AG04449 (cell line): ENCODE data around the gene MYO1B.

Source experiments
- CTCF ChIA-PET: fragments of 350-600 bp; formaldehyde crosslinking; extraction: SDS; loops from one replicate; lab custom pipeline; 2021; ENCODE audit warnings: antibody characterized with exemption; lab: Yijun Ruan, JAX
- POLR2A ChIA-PET: fragments of 400-600, 350-600 bp; formaldehyde crosslinking; extraction: SDS; loops from one replicate; lab custom pipeline; 2020; ENCODE audit warnings: antibody characterized with exemption, inconsistent platforms; lab: Yijun Ruan, JAX
- DNase-seq: peaks from one replicate; pipeline ENCODE4 v3.0.0-alpha.2; 2010; ENCODE audit warnings: low read depth, low spot score
- H3K4me3 ChIP-seq: 2 replicates; pipeline ENCODE4 v1.5.1; 2011; ENCODE audit warnings: low read depth, mild to moderate bottlenecking, control low read depth, low read length
- CTCF ChIP-seq: IDR thresholded peaks from one replicate; pipeline ENCODE4 v1.5.1; 2011; ENCODE audit warnings: mild to moderate bottlenecking, moderate library complexity, low read length, control low read depth, inconsistent platforms; ENCODE audit not compliant: insufficient read depth; ENCODE audit errors: missing control alignments

Gene MYO1B

GRCh38 chr2:191316246-191316994 lies 71.2 kb downstream of the MYO1B start:
- H3K4me3 ChIP-seq = no peak overlapping the region
- CTCF ChIA-PET = interaction anchor here (1.1 to 1.7 kb wide), 2 partner anchors 12 to 147 kb away, joined by 3 to 4 read pairs; no protein-coding TSS in a partner anchor
- POLR2A ChIA-PET = no interaction called here
- no peak for DNase-seq
- TF ChIP-seq CTCF = no peak

- CTCF ChIA-PET = interaction anchor here (0.9 to 3.8 kb wide), 2 partner anchors 9 to 11 kb away, joined by 3 to 11 read pairs; no protein-coding TSS in a partner anchor
- no peak for TF ChIP-seq CTCF
- no peak overlapping the region for H3K4me3 ChIP-seq
- no peak for DNase-seq
- POLR2A ChIA-PET = interaction anchor here (0.8 to 1.0 kb wide), 2 partner anchors 15 to 37 kb away, joined by 3 to 4 read pairs; no protein-coding TSS in a partner anchor
Observed at GRCh38 chr2:191318037-191318728, 73.0 kb downstream of the MYO1B start.

GRCh38 chr2:191318729-191319078 lies 73.5 kb downstream of the MYO1B start:
- ChIA-PET POLR2A (interaction anchor here (0.8 to 1.0 kb wide), 2 partner anchors 15 to 37 kb away, joined by 3 to 4 read pairs; no protein-coding TSS in a partner anchor), CTCF (interaction anchor here (0.9 to 3.8 kb wide), 3 partner anchors 10 to 268 kb away, joined by 3 to 11 read pairs (median 3); no protein-coding TSS in a partner anchor)

GRCh38 chr2:191319186-191319585 lies 74.0 kb downstream of the MYO1B start:
- POLR2A ChIA-PET = interaction anchor here (0.8 to 1.0 kb wide), 2 partner anchors 16 to 36 kb away, joined by 3 to 4 read pairs; no protein-coding TSS in a partner anchor
- no peak overlapping the region for H3K4me3 ChIP-seq
- DNase-seq = no peak
- no peak for TF ChIP-seq CTCF
- CTCF ChIA-PET = interaction anchor here (0.9 to 3.8 kb wide), 3 partner anchors 10 to 268 kb away, joined by 3 to 11 read pairs (median 3); no protein-coding TSS in a partner anchor

More at GRCh38 chr2:191318729-191319078, 73.5 kb downstream of the MYO1B start:
- TF ChIP-seq CTCF = no peak
- no peak for DNase-seq
- no peak overlapping the region for H3K4me3 ChIP-seq

GRCh38 chr2:191320881-191321280 lies 75.7 kb downstream of the MYO1B start:
- ChIA-PET CTCF (interaction anchor here (1.0 to 3.8 kb wide), 6 partner anchors 8 to 180 kb away, joined by 3 to 11 read pairs (median 4); no protein-coding TSS in a partner anchor), POLR2A (interaction anchor here (0.8 kb wide), 1 partner anchor 75 kb away, joined by 3 read pairs; no protein-coding TSS in a partner anchor)
- no peak for DNase-seq
- no peak overlapping the region for H3K4me3 ChIP-seq
- no peak for TF ChIP-seq CTCF
